Thymus (tissue), 14 donors: ENCODE data around the gene AGBL5. TPM values are rescaled to one million over a fixed set of nuclear protein-coding genes. Genes with fewer than 3 reads are reported as not detected.

Experiments used
- DNase-seq, 9 donors: peaks; one replicate each; pipeline ENCODE4 v3.0.0-alpha.2; 2013; ENCODE audit warnings: low spot score in 9 of 9, low read depth in 6 of 9, missing footprints in 1 of 9
- H3K27ac ChIP-seq, 2 donors: one replicate each; pipeline ENCODE4 v1.5.1; 2013; ENCODE audit warnings: control low read depth in 1 of 2, low read depth in 1 of 2, low read length in 1 of 2, mild to moderate bottlenecking in 1 of 2, moderate library complexity in 1 of 2
- H3K27me3 ChIP-seq, 2 donors: one replicate each; pipeline ENCODE4 v1.5.1; 2013; ENCODE audit warnings: low read length in 1 of 2; ENCODE audit not compliant: control insufficient read depth in 2 of 2, insufficient read depth in 1 of 2
- H3K36me3 ChIP-seq, 2 donors: one replicate each; pipeline ENCODE4 v1.5.1; 2013; ENCODE audit warnings: low read length in 1 of 2, mild to moderate bottlenecking in 1 of 2, moderate library complexity in 1 of 2; ENCODE audit not compliant: control insufficient read depth in 2 of 2, insufficient read depth in 2 of 2
- H3K4me1 ChIP-seq, 2 donors: one replicate each; pipeline ENCODE4 v1.5.1; 2013; ENCODE audit warnings: low read length in 2 of 2; ENCODE audit not compliant: control insufficient read depth in 2 of 2, insufficient read depth in 2 of 2
- H3K4me3 ChIP-seq, 2 donors: one replicate each; pipeline ENCODE4 v1.5.1; 2013; ENCODE audit warnings: low read length in 2 of 2, control low read depth in 1 of 2, mild to moderate bottlenecking in 1 of 2
- H3K9me3 ChIP-seq, 2 donors: one replicate each; pipeline ENCODE4 v1.5.1; 2013; ENCODE audit warnings: low read length in 1 of 2, mild to moderate bottlenecking in 1 of 2; ENCODE audit not compliant: control insufficient read depth in 2 of 2, insufficient read depth in 1 of 2
- WGBS: extraction: QIAGEN DNeasy Blood & Tissue Kit; methylation state at CpG from one replicate; pipeline ENCODE4 v1.1.7; 2013; 5-methylcytosine and 5-hydroxymethylcytosine counted together
- long read RNA-seq, 10 donors: transcript quantifications; one replicate each; lab custom pipeline, GENCODE V29; 2026
- polyA plus RNA-seq: library from polyadenylated mRNA; stranded (reverse); fragments of 200-250 nt; gene quantifications from one replicate; pipeline ENCODE4 v1.2.3, GENCODE V29; 2013
- total RNA-seq: library from RNA; stranded (reverse); fragments of 120-200 nt; gene quantifications from one replicate; pipeline ENCODE4 v1.2.4, GENCODE V29; 2013
- donor health status: healthy.

AGBL5 gene
- total RNA-seq (18.5 TPM), polyA plus RNA-seq (11.0 TPM)
- long read RNA-seq, donor 1, partial matches to known transcripts = 110 of 111 reads
- long read RNA-seq, donor 1, other reads (novel, unspliced or antisense) = 0 of 111 reads
- long read RNA-seq, donor 2, transcript AGBL5-201 (11 exons, 2,382 nt) = major isoform, 7 of 1,620 reads
- long read RNA-seq, donor 2, partial matches to known transcripts = 1,556 of 1,620 reads
- long read RNA-seq, donor 2, other reads (novel, unspliced or antisense) = 55 of 1,620 reads
- long read RNA-seq, donor 3, partial matches to known transcripts = 1,099 of 1,135 reads
- long read RNA-seq, donor 3, other reads (novel, unspliced or antisense) = 31 of 1,135 reads
- long read RNA-seq, donor 4, partial matches to known transcripts = 156 of 799 reads
- long read RNA-seq, donor 4, other reads (novel, unspliced or antisense) = 638 of 799 reads
- long read RNA-seq, donor 5, transcript AGBL5-201 (11 exons, 2,382 nt) = major isoform, 6 of 1,387 reads
- long read RNA-seq, donor 5, partial matches to known transcripts = 1,346 of 1,387 reads
- long read RNA-seq, donor 5, other reads (novel, unspliced or antisense) = 32 of 1,387 reads
- long read RNA-seq, donor 6, partial matches to known transcripts = 104 of 696 reads
- long read RNA-seq, donor 6, other reads (novel, unspliced or antisense) = 588 of 696 reads
- long read RNA-seq, donor 7, transcript AGBL5-201 (11 exons, 2,382 nt) = major isoform, 5 of 5 reads
- long read RNA-seq, donor 7, partial matches to known transcripts = 0 of 5 reads
- long read RNA-seq, donor 7, other reads (novel, unspliced or antisense) = 0 of 5 reads
- long read RNA-seq, donor 8, partial matches to known transcripts = 0 of 3 reads
- long read RNA-seq, donor 8, other reads (novel, unspliced or antisense) = 0 of 3 reads
- long read RNA-seq, donor 9, partial matches to known transcripts = 0 of 2 reads
- long read RNA-seq, donor 9, other reads (novel, unspliced or antisense) = 0 of 2 reads
- long read RNA-seq, donor 10, partial matches to known transcripts = 77 of 78 reads
- long read RNA-seq, donor 10, other reads (novel, unspliced or antisense) = 0 of 78 reads

- peak within 1 kb of the TSS; percentile 81 to 83 for H3K4me3 ChIP-seq
- under 1% methylated on average over 67 of the region's 67 CpGs for WGBS
- H3K27ac ChIP-seq = peak within 1 kb of the TSS; percentile 90 to 91
- H3K4me1 ChIP-seq = peaks cover 4 to 21% of the 10 kb centered on the region in 2 donors
- H3K27me3 ChIP-seq = peaks cover 0 to 13% of the 10 kb centered on the region in 2 donors
- DNase-seq = peak; percentile 86 to 98 (median 93)
- H3K9me3 ChIP-seq = no peaks in the 10 kb centered on the region
- H3K36me3 ChIP-seq = peaks cover 26 to 30% of the 10 kb centered on the region in 2 donors
Observed at GRCh38 chr2:27050996-27051901, at the start of gene AGBL5. Gene AGBL5, plus strand, starts transcription at chr2:27051668. Its CDS starts 1,291 bp downstream, at chr2:27052959.

GRCh38 chr2:27001950-27002349 lies 49.5 kb upstream of the AGBL5 start:
- 90% methylated on average over 5 of the region's 5 CpGs for WGBS
- Histone ChIP-seq H3K4me3 (no peak overlapping the region), H3K4me1 (no peaks in the 10 kb centered on the region), H3K36me3 (no peaks in the 10 kb centered on the region), H3K27me3 (peaks cover 0 to 22% of the 10 kb centered on the region in 2 donors), H3K9me3 (no peaks in the 10 kb centered on the region), H3K27ac (no peak overlapping the region)
- DNase-seq = no peak

GRCh38 chr2:27003007-27003406 lies 48.5 kb upstream of the AGBL5 start:
- DNase-seq = no peak
- peaks cover 0 to 17% of the 10 kb centered on the region in 2 donors for H3K27me3 ChIP-seq
- H3K4me1 ChIP-seq = no peaks in the 10 kb centered on the region
- H3K9me3 ChIP-seq = no peaks in the 10 kb centered on the region
- WGBS = 97% methylated on average over 4 of the region's 4 CpGs
- no peaks in the 10 kb centered on the region for H3K36me3 ChIP-seq
- H3K27ac ChIP-seq = no peak overlapping the region
- H3K4me3 ChIP-seq = no peak overlapping the region

- peaks cover 0 to 21% of the 10 kb centered on the region in 2 donors for H3K27me3 ChIP-seq
- no peaks in the 10 kb centered on the region for H3K36me3 ChIP-seq
- H3K4me1 ChIP-seq = no peaks in the 10 kb centered on the region
- no peak overlapping the region for H3K4me3 ChIP-seq
- no peak overlapping the region for H3K27ac ChIP-seq
- WGBS = 92% methylated on average over 9 of the region's 9 CpGs
- H3K9me3 ChIP-seq = no peaks in the 10 kb centered on the region
- DNase-seq = no peak
Observed at GRCh38 chr2:27003857-27004256, 47.6 kb upstream of the AGBL5 start.

- Histone ChIP-seq H3K27ac (no peak overlapping the region), H3K9me3 (no peaks in the 10 kb centered on the region), H3K4me3 (no peak overlapping the region), H3K4me1 (peaks cover 0 to 4% of the 10 kb centered on the region in 2 donors), H3K36me3 (no peaks in the 10 kb centered on the region), H3K27me3 (peaks cover 0 to 24% of the 10 kb centered on the region in 2 donors)
- DNase-seq = no peak
- WGBS = 92% methylated on average over 6 of the region's 6 CpGs
Observed at GRCh38 chr2:27006602-27007415, 44.7 kb upstream of the AGBL5 start.

- Histone ChIP-seq H3K9me3 (no peaks in the 10 kb centered on the region), H3K36me3 (no peaks in the 10 kb centered on the region), H3K4me3 (no peak overlapping the region), H3K27ac (no peak overlapping the region), H3K4me1 (peaks cover 0 to 4% of the 10 kb centered on the region in 2 donors), H3K27me3 (peaks cover 0 to 22% of the 10 kb centered on the region in 2 donors)
- DNase-seq = no peak
- 89% methylated on average over 8 of the region's 8 CpGs for WGBS
Observed at GRCh38 chr2:27007416-27008374, 43.8 kb upstream of the AGBL5 start.

GRCh38 chr2:27008678-27009077 lies 42.8 kb upstream of the AGBL5 start:
- H3K4me1 ChIP-seq = peaks cover 0 to 4% of the 10 kb centered on the region in 2 donors
- no peaks in the 10 kb centered on the region for H3K9me3 ChIP-seq
- DNase-seq = no peak
- H3K36me3 ChIP-seq = no peaks in the 10 kb centered on the region
- H3K4me3 ChIP-seq = no peak overlapping the region
- 95% methylated on average over 4 of the region's 4 CpGs for WGBS
- peaks cover 0 to 21% of the 10 kb centered on the region in 2 donors for H3K27me3 ChIP-seq
- H3K27ac ChIP-seq = no peak overlapping the region
